OCI-LY7 (cell line): ENCODE measurements around the gene KRT79. TPM values are rescaled to one million over a fixed set of nuclear protein-coding genes. Genes with fewer than 3 reads are reported as not detected.

ENCODE experiments used
- BruUV-seq: library from RNA; stranded (reverse); fragments of 400-500 nt; replicated peaks from 2 replicates; lab custom pipeline; 2021; lab: Mats Ljungman, UMichigan
- CTCF ChIA-PET: fragments of 300-600 bp; sonication (Branson Sonifier 250); formaldehyde crosslinking; loops from one replicate; lab custom pipeline; 2022; ENCODE audit warnings: antibody characterized with exemption; ENCODE audit not compliant: unreplicated experiment; lab: Charles Lee
- POLR2A ChIA-PET: fragments of 300-600 bp; sonication (Branson Sonifier 250); formaldehyde crosslinking; loops from one replicate; lab custom pipeline; 2022; ENCODE audit warnings: antibody characterized with exemption; lab: Charles Lee
- DNase-seq: peaks from one replicate; pipeline ENCODE4 v3.0.0-alpha.2; 2015; ENCODE audit warnings: low spot score
- H2AFZ ChIP-seq: fragments of 200-600 bp; sonication (generic), shearing (Covaris generic); 2 replicates; pipeline ENCODE4 v1.6.1; 2014; ENCODE audit warnings: mild to moderate bottlenecking, antibody characterized with exemption, low read length, moderate library complexity
- H3K27ac ChIP-seq: fragments of 200-600 bp; sonication (generic); 2 replicates; pipeline ENCODE4 v1.5.1; 2014; ENCODE audit warnings: mixed run types, low read depth, mild to moderate bottlenecking, moderate library complexity, low read length, inconsistent platforms; ENCODE audit not compliant: poor library complexity, severe bottlenecking
- H3K36me3 ChIP-seq: fragments of 200-600 bp; sonication (generic); 2 replicates; pipeline ENCODE4 v1.6.1; 2014; ENCODE audit warnings: mild to moderate bottlenecking, antibody characterized with exemption, low read length, moderate library complexity, mixed read lengths; ENCODE audit not compliant: insufficient read depth
- H3K4me1 ChIP-seq: fragments of 200-600 bp; sonication (generic); 2 replicates; pipeline ENCODE4 v1.5.1; 2014; ENCODE audit warnings: mild to moderate bottlenecking, low read length; ENCODE audit not compliant: insufficient read depth, poor library complexity, severe bottlenecking
- H3K4me2 ChIP-seq: fragments of 200-600 bp; sonication (generic); 2 replicates; pipeline ENCODE4 v1.6.1; 2014; ENCODE audit warnings: mild to moderate bottlenecking, low read length
- H3K4me3 ChIP-seq: fragments of 200-600 bp; sonication (generic); 2 replicates; pipeline ENCODE4 v1.5.1; 2014; ENCODE audit warnings: mild to moderate bottlenecking, low read depth, low read length; ENCODE audit not compliant: poor library complexity, severe bottlenecking
- H3K79me2 ChIP-seq: fragments of 200-600 bp; sonication (generic); 2 replicates; pipeline ENCODE4 v1.6.1; 2016; ENCODE audit warnings: low read depth, mild to moderate bottlenecking, low read length, moderate library complexity, mixed read lengths; ENCODE audit not compliant: insufficient read depth
- H3K9me2 ChIP-seq: fragments of 200-600 bp; sonication (generic); 2 replicates; pipeline ENCODE4 v1.6.1; 2016; ENCODE audit warnings: mild to moderate bottlenecking, low read length, mixed read lengths; ENCODE audit not compliant: insufficient read depth
- H3K9me3 ChIP-seq: fragments of 200-600 bp; sonication (generic); 2 replicates; pipeline ENCODE4 v1.6.1; 2014; ENCODE audit warnings: mild to moderate bottlenecking, mixed run types, low read length, mixed read lengths
- H4K20me1 ChIP-seq: fragments of 200-600 bp; sonication (generic); 2 replicates; pipeline ENCODE4 v1.6.1; 2014; ENCODE audit warnings: mild to moderate bottlenecking, antibody characterized with exemption, low read length, moderate library complexity, mixed read lengths; ENCODE audit not compliant: insufficient read depth
- CTCF ChIP-seq: fragments of 200-600 bp; sonication (generic); conservative IDR thresholded peaks from 2 replicates; pipeline ENCODE4 v1.5.1; 2014; ENCODE audit warnings: mild to moderate bottlenecking, antibody characterized with exemption, low read length, moderate library complexity, mixed read lengths
- EZH2phosphoT487 ChIP-seq: fragments of 200-600 bp; sonication (generic); IDR thresholded peaks from 2 replicates; pipeline ENCODE4 v1.6.1; 2018; ENCODE audit warnings: low read depth, borderline replicate concordance, mild to moderate bottlenecking, mixed run types, antibody characterized with exemption, low read length, moderate library complexity, mixed read lengths
- intact Hi-C: fragments of 100-400 bp; cut with micrococcal nuclease; formaldehyde crosslinking; loops from one replicate; pipeline ENCODE4 v1.10.0; 2022; ENCODE audit not compliant: unreplicated experiment
- total RNA-seq, 2 experiments: library from RNA; depleted of rRNA in 1 of 2; stranded (reverse); fragments of >200 nt in 1 of 2; shearing (Covaris generic) in 1 of 2; gene quantifications; 2 replicates each; pipeline ENCODE4 v1.2.3, GENCODE V29; 2014 to 2022

The KRT79 gene
- total RNA-seq, 2 experiments from 2014 or later, result not detected

GRCh38 chr12:52835271-52836041, 1.3 kb upstream of the KRT79 start:
- ChIA-PET CTCF (no interaction called here), POLR2A (no interaction called here)
- Histone ChIP-seq H3K4me3 (no peak overlapping the region), H4K20me1 (no peaks in the 10 kb centered on the region), H3K9me3 (no peaks in the 10 kb centered on the region), H3K4me2 (no peak overlapping the region), H3K27ac (no peak overlapping the region), H3K4me1 (no peaks in the 10 kb centered on the region), H3K9me2 (no peaks in the 10 kb centered on the region), H3K79me2 (no peaks in the 10 kb centered on the region), H3K36me3 (no peaks in the 10 kb centered on the region), H2AFZ (no peak overlapping the region)
- no peak for DNase-seq
- intact Hi-C loops, result no loop called here
- no peak for TF ChIP-seq EZH2phosphoT487
- no peak for TF ChIP-seq CTCF
- no TSS peak for BruUV-seq

DNA sequence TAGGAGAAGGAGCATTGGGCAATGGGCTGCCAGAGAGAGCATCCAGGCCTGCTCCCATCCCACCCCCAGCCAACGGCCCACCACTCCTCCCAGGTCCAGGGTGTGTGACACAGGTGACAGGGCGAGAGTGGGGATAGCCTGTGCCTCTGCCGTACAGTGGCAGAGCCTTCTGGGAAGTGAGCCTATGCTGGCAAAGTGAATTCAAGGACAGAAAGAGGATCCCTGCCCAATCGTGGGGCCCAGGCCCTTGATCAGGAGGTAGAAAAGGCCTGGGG, 553 bp upstream of the KRT79 start:
- TF ChIP-seq CTCF, result no peak
- TF ChIP-seq EZH2phosphoT487, result no peak
- H3K79me2 ChIP-seq, result no peaks in the 10 kb centered on the region
- H3K4me3 ChIP-seq, result no peak overlapping the region
- H3K9me3 ChIP-seq, result no peaks in the 10 kb centered on the region
- intact Hi-C loops, result no loop called here
- H2AFZ ChIP-seq, result no peak overlapping the region
- no peak overlapping the region for H3K27ac ChIP-seq
- H3K36me3 ChIP-seq, result no peaks in the 10 kb centered on the region
- H4K20me1 ChIP-seq, result no peaks in the 10 kb centered on the region
- H3K4me1 ChIP-seq, result no peaks in the 10 kb centered on the region
- H3K9me2 ChIP-seq, result no peaks in the 10 kb centered on the region
- POLR2A ChIA-PET, result no interaction called here
- H3K4me2 ChIP-seq, result no peak overlapping the region
- no TSS peak for BruUV-seq
- no peak for DNase-seq
- CTCF ChIA-PET, result no interaction called here

- Histone ChIP-seq H3K4me3 (no peak overlapping the region), H3K27ac (no peak overlapping the region), H2AFZ (no peak overlapping the region), H3K36me3 (no peaks in the 10 kb centered on the region), H3K4me1 (no peaks in the 10 kb centered on the region), H3K4me2 (no peak overlapping the region), H3K9me3 (no peaks in the 10 kb centered on the region), H4K20me1 (no peaks in the 10 kb centered on the region), H3K9me2 (no peaks in the 10 kb centered on the region), H3K79me2 (no peaks in the 10 kb centered on the region)
- ChIA-PET CTCF (no interaction called here), POLR2A (no interaction called here)
- DNase-seq, result no peak
- no TSS peak for BruUV-seq
- no peak for TF ChIP-seq CTCF
- TF ChIP-seq EZH2phosphoT487, result no peak
- intact Hi-C loops, result no loop called here
Measured at GRCh38 chr12:52832985-52833905, 866 bp downstream of the KRT79 start.
